RPMI8226 (cell line): ENCODE results near the gene MRPL12.

Source experiments
- DNase-seq: peaks from one replicate; pipeline ENCODE4 v3.0.0-alpha.2; 2015

MRPL12 gene

DNA sequence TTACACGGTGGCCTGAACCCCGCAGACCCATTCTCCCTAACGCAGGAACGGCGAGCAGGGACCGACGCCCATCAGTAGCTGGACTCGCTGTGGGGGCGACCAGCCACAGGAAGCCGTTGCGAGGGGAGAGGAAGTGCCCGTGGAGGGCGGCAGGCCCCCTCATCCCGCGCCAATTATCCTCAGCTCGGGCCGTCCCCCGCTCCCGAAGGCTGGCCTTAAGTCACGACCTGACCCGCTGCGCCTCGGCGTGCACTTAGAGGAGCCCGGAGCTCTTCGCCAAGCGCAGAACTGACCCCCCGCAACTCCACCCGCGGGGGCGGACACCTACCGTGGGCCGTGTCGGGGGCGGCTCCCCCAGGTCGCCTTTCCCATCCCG, 20.0 kb upstream of the MRPL12 start:
- no peak for DNase-seq

DNA sequence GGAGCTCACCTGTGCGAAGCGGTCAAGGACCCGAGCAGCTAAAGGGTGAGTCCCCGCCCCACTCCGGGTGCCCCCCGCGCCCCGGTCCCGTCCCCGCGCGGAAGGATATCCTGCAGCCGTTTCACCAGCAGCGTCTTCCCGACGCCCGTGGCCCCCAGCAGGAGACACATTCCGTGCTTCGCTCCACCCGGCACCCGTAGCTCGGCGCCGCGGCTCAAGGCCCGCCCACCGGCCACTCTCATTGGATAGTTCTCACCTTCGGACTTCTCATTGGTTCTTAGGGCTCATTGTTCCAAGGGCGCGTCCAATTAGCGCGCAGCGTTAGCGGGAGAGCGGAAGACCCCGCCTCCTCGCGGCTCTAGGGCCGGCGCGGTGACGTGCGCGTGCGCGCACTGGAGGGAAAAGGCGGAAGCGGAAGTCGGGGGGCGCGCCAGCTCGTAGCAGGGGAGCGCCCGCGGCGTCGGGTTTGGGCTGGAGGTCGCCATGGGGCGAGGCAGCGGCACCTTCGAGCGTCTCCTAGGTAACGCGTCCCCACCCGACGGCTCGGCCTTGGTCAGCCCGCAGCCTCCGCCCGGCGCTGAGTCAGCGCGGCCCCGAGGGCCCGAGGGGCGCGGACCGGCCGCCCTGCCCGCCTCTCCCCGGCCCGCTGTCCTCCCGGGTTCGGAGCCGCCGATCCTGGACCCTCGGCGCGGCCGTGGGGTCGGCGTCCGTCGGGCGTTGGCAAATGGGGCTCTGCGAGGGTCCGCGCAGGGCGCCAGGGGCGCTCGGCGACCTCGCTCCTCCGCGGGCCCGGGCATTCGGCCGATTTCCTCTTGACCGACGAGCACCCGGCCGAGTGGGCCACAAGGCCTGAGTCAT, 19.4 kb upstream of the MRPL12 start, which contains the start of the genes ARL16 and HGS:
TSS of gene ARL16 (minus strand) at position 214 of the 858 bp plus-strand sequence. CDS start at position 170, 44 bp downstream.
TSS of gene HGS (plus strand) at position 428 of the 858 bp plus-strand sequence. CDS start at position 484, 56 bp downstream.
- DNase-seq, result peak; percentile 99

DNA sequence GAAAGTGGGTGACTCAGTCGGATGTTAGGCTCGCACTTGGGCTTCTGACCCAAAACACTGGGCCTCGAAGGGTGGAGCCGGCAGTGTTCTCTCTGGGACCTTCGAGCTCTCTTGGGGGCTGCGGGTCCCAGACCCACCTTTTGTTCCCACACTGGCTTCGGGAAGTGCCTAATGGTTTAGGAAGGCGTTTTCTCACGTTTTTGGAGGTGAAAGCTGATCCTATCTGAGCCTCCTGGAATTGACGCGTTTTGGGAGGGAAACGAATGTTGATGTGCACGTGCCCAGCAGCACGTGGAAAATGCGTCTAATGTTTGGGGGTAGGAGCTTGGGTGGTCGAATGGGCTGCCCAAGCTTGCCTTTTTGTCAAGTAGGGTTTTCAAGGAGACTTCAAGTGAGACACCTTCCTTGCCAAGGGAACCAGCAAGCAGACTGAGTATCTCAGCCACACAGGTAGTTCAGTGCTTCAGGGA, 18.7 kb upstream of the MRPL12 start:
- no peak for DNase-seq

- DNase-seq, result peak; percentile 48
Measured at GRCh38 chr17:81685108-81685507, 18.1 kb upstream of the MRPL12 start.

- DNase-seq, result no peak
Measured at GRCh38 chr17:81686614-81687013, 16.6 kb upstream of the MRPL12 start.

GRCh38 chr17:81687770-81688541, 15.2 kb upstream of the MRPL12 start:
- DNase-seq, result no peak

GRCh38 chr17:81688616-81689015, 14.6 kb upstream of the MRPL12 start:
- DNase-seq, result no peak

GRCh38 chr17:81690066-81690465, 13.1 kb upstream of the MRPL12 start:
- DNase-seq, result no peak

DNA sequence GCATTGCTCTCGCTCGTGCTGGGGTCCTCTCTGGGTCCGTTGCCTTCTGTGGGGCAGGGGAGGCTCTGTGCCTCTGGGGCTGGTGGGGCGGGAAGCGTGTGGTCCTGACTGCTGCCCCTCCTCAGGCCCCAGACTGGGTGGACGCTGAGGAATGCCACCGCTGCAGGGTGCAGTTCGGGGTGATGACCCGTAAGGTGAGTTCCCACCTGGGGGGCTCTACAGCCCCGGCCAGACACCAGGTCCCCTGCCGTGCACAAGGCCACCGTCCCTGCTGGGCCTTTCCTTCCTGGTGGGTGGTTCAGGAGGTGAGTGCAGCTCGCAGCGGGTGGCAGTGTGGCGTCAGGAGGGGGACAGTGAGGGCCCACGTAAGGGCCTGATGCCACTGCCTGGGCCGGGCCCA, 12.6 kb upstream of the MRPL12 start:
- no peak for DNase-seq

GRCh38 chr17:81691196-81691595, 12.0 kb upstream of the MRPL12 start:
- DNase-seq, result no peak

GRCh38 chr17:81691608-81692007, 11.6 kb upstream of the MRPL12 start:
- no peak for DNase-seq

GRCh38 chr17:81693509-81694210, 9.5 kb upstream of the MRPL12 start:
- DNase-seq, result no peak

DNA sequence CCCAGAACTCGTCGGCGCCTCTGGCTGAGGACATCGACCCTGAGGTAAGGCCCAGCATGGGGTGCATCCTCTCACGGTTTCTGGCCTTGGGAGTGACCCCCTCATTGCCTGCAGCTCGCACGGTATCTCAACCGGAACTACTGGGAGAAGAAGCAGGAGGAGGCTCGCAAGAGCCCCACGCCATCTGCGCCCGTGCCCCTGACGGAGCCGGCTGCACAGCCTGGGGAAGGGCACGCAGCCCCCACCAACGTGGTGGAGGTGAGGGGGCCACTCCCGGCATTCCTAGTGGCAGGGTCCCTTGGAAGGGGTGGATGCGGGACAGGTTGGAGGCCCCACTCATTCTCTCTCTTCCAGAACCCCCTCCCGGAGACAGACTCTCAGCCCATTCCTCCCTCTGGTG, 8.4 kb upstream of the MRPL12 start:
- no peak for DNase-seq

DNA sequence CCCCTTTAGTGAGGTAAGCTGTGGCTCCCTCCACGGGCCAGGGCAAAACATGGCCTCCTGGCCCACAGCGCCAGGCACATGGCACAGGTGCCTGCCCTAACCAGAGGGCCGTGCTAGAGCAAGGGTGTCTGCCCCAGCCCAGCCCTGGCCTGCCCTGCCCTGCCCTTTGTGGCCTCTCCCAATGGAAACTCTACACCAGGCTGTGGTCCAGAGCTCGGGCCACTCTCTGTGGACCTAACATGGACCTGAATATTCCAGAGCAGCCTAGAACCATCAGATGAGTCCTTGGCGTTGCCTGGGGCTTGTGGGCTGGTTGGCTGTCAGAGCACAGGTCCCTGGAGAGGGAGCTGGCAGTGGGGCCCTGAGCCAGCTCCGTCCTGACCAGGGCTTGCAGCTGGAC, 8.0 kb upstream of the MRPL12 start:
- no peak for DNase-seq

DNA sequence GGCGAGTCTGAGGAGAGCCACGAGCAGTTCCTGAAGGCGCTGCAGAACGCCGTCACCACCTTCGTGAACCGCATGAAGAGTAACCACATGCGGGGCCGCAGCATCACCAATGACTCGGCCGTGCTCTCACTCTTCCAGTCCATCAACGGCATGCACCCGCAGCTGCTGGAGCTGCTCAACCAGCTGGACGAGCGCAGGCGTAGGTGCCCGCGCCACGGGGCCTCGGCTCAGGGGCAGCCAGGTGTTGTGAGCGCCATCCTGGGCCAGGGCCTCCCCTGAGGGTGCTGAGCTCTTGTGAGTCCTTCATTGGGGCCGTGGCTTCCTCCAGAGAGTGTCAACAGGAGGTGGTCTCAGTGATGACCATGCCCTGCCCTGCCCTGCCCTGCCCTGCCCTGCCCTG, 7.4 kb upstream of the MRPL12 start:
- no peak for DNase-seq

DNA sequence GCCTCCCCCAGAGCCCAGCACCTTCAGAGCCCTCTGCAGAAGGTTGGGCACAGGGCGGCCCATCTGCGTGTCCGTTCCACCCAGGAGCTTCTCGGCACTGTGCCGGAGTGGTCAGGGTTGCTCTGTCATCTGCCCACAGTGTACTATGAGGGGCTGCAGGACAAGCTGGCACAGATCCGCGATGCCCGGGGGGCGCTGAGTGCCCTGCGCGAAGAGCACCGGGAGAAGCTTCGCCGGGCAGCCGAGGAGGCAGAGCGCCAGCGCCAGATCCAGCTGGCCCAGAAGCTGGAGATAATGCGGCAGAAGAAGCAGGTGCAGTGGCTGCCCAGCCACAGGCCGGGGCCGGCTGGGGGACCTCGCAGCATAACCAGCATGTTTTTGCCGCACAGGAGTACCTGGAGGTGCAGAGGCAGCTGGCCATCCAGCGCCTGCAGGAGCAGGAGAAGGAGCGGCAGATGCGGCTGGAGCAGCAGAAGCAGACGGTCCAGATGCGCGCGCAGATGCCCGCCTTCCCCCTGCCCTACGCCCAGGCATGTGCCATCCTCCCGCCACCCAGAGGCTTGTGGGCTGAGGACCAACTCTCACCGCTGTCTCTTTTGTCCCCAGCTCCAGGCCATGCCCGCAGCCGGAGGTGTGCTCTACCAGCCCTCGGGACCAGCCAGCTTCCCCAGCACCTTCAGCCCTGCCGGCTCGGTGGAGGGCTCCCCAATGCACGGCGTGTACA, 6.8 kb upstream of the MRPL12 start:
- no peak for DNase-seq

GRCh38 chr17:81697261-81698044, 5.7 kb upstream of the MRPL12 start:
- no peak for DNase-seq

DNA sequence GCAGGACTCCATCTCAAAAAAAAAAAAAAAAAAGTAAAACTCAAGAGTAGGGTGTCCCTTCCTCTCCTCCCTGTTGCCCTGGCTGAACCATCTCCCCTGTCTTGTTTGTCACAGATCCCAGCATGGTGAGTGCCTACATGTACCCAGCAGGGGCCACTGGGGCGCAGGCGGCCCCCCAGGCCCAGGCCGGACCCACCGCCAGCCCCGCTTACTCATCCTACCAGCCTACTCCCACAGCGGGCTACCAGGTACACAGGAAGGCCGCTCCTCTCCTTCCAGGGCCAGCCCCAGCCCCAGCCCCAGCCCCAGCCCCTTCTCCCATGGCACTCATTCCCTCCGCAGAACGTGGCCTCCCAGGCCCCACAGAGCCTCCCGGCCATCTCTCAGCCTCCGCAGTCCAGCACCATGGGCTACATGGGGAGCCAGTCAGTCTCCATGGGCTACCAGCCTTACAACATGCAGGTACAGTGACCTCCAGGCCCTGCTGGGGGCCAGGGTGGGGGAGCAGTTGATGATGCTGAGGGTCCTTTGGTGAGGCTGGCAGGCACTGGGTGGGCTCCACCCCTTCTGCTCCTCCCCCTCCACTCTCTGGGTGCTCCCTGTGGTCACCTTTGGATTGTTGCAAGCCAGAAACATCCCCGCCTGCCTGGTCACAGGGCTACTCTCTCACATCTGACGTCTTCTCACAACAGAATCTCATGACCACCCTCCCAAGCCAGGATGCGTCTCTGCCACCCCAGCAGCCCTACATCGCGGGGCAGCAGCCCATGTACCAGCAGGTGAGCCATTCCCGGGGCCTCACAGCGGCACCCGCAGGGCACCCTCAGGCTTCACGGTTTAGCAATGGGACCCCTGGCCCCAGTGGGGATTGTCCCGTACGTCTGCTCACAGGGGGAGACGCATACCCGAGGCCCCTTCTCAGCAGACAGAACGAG, 2.5 kb upstream of the MRPL12 start:
- DNase-seq, result no peak

- DNase-seq, result peak; percentile 39
Measured at GRCh38 chr17:81701288-81702071, 1.7 kb upstream of the MRPL12 start.
